Mesothelial cell of epicardium (in vitro differentiated cells): Measurements from ENCODE around the gene TRAF3. TPM values are rescaled to one million over a fixed set of nuclear protein-coding genes. Genes with fewer than 3 reads are reported as not detected.
"Not testable (repeated sequence)": the region's sequence is repeated elsewhere in the genome, so short reads cannot be mapped to it uniquely, and the experiment has no call there.

Experiments
- DNase-seq, 2 experiments: peaks; one replicate each; pipeline ENCODE4 v3.0.0; 2021; ENCODE audit warnings: low spot score in 2 of 2; ENCODE audit not compliant: unreplicated experiment in 2 of 2
- H3K27ac Mint-ChIP-seq: 2 replicates; pipeline ENCODE4 v1.8.0; 2021; ENCODE audit warnings: mixed read lengths
- H3K27me3 Mint-ChIP-seq: 2 replicates; pipeline ENCODE4 v1.8.0; 2021; ENCODE audit warnings: low read depth, mixed read lengths
- H3K36me3 Mint-ChIP-seq: 2 replicates; pipeline ENCODE4 v1.8.0; 2021; ENCODE audit warnings: mixed read lengths
- H3K4me1 Mint-ChIP-seq: 2 replicates; pipeline ENCODE4 v1.8.0; 2021; ENCODE audit warnings: mixed read lengths
- H3K4me3 Mint-ChIP-seq: 2 replicates; pipeline ENCODE4 v1.8.0; 2021; ENCODE audit warnings: mild to moderate bottlenecking, moderate library complexity, mixed read lengths
- H3K9me3 Mint-ChIP-seq: 2 replicates; pipeline ENCODE4 v1.8.0; 2021; ENCODE audit warnings: mixed read lengths
- total RNA-seq: library from RNA; stranded (reverse); gene quantifications from 3 replicates; pipeline ENCODE4 v1.2.1, GENCODE V29; 2021
- TF ChIP-seq, protein P1 (sequence below): fragments of 200-600 bp; sonication (generic); IDR thresholded peaks from one replicate; pipeline ENCODE4 v1.5.0; 2021; ENCODE audit warnings: antibody characterized with exemption; ENCODE audit not compliant: unreplicated experiment

The TRAF3 gene
- total RNA-seq, 1 donor from 2014 or later, result 26.4 TPM

DNA sequence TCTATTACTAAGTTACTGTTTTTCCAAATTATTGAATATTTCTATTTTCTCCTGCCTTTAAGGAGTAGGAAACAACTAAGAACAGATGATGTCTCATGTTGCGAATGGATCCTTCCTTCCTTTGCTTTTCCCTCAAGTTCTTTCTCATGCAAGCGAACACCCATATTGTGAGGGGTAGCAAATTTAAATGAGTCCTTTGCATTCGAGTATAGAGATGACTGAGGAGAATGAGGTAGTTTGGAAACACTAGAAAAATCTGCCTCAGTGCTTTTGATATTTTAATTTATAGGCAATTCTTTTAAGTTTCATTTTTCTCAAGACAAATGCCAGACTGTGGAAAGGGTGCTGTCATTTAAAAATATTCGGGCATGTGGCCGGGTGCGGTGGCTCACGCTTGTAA, 56.1 kb downstream of the TRAF3 start:
- no peak overlapping the region for H3K27ac Mint-ChIP-seq
- no peak for DNase-seq
- H3K36me3 Mint-ChIP-seq, result peaks cover 8% of the 10 kb centered on the region
- no peaks in the 10 kb centered on the region for H3K9me3 Mint-ChIP-seq
- TF ChIP-seq, protein P1, sequence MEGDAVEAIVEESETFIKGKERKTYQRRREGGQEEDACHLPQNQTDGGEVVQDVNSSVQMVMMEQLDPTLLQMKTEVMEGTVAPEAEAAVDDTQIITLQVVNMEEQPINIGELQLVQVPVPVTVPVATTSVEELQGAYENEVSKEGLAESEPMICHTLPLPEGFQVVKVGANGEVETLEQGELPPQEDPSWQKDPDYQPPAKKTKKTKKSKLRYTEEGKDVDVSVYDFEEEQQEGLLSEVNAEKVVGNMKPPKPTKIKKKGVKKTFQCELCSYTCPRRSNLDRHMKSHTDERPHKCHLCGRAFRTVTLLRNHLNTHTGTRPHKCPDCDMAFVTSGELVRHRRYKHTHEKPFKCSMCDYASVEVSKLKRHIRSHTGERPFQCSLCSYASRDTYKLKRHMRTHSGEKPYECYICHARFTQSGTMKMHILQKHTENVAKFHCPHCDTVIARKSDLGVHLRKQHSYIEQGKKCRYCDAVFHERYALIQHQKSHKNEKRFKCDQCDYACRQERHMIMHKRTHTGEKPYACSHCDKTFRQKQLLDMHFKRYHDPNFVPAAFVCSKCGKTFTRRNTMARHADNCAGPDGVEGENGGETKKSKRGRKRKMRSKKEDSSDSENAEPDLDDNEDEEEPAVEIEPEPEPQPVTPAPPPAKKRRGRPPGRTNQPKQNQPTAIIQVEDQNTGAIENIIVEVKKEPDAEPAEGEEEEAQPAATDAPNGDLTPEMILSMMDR, result no peak
- peaks cover 14% of the 10 kb centered on the region for H3K4me1 Mint-ChIP-seq
- no peaks in the 10 kb centered on the region for H3K27me3 Mint-ChIP-seq
- no peak overlapping the region for H3K4me3 Mint-ChIP-seq

DNA sequence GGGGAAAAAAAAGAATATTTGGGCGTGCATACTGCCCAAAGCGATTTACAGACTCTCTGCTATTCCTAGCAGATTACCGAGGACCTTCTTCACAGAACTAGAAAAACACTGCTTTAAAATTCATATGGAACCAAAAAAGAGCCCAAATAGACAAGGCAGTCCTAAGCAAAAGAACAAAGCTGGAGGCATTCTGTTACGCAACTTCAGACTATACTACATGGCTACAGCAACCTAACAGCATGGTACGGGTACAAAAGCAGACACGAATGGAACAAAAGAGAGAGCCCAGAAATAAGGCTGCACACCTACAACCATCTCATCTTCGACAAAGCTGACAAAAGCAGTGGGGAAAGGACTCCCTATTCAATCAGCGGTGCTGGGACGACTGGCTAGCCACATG, 56.7 kb downstream of the TRAF3 start:
- Mint-ChIP-seq H3K9me3 (no peaks in the 10 kb centered on the region), H3K4me1 (peaks cover 7% of the 10 kb centered on the region), H3K36me3 (peaks cover 8% of the 10 kb centered on the region), H3K27ac (no peak overlapping the region), H3K4me3 (no peak overlapping the region), H3K27me3 (no peaks in the 10 kb centered on the region)
- TF ChIP-seq, protein P1, result no peak
- DNase-seq, result no peak

DNA sequence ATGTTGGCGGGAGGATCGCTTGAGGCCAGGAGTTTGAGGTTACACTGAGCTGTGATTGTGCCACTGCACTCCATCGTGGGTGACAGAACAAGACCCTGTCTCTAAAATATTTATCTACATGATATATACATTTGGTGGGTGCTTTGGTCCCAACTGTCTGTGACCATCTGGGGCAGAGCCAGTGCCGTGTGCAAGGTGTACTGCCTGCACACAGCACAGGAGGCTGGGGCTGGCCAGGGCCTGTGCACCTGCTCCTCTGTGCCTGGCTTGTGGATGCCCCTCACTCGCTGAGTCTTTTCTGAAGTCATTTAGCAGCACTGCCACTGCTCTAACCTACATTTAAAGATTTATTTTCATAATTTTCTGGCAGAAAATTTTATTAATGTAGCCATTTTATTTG, 58.7 kb downstream of the TRAF3 start:
- Mint-ChIP-seq H3K27me3 (no peaks in the 10 kb centered on the region), H3K4me1 (no peaks in the 10 kb centered on the region), H3K9me3 (no peaks in the 10 kb centered on the region), H3K27ac (no peak overlapping the region), H3K4me3 (no peak overlapping the region), H3K36me3 (peaks cover 8% of the 10 kb centered on the region)
- TF ChIP-seq, protein P1, result no peak
- no peak for DNase-seq

DNA sequence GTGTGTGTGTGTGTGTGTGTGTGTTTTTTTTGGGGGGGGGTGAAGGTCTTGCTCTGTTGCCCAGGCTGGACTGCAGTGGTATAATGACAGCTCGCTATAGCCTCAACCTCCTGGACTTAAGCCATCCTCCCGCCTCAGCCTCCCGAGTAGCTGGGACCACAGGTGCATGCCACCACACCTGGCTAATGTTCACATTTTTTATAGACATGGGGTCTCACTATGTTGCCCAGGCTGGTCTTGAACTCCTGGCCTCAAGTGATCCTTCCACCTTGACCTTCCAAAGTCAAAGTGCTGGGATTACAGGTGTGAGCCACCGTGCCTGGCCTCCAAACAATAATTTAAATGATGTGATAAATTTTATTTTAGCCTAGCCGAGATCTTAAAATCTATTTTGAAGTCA, 59.9 kb downstream of the TRAF3 start:
- H3K27me3 Mint-ChIP-seq, H3K9me3 Mint-ChIP-seq, DNase-seq, H3K36me3 Mint-ChIP-seq, H3K4me1 Mint-ChIP-seq, H3K4me3 Mint-ChIP-seq, H3K27ac Mint-ChIP-seq: not testable (repeated sequence)

DNA sequence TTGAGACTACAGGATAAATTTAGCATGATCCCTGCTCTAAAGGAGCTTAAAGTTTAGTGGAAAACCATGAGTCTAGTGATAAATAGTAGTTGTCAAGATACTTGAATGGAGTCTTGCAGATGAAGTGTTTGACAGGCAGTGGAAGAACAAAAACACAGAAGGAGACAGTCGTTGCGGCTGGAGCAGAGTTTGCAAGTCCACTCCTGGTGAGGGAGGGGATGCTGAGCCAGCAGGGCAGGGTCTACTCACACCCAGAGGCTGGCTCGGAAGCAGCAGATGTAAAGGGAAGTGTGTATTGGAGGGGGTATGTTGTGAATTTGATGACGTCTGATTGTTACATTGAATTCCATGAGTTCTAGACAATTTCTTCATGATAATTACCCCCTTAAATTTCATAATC, 61.3 kb downstream of the TRAF3 start:
- H3K9me3 Mint-ChIP-seq, result no peaks in the 10 kb centered on the region
- no peak overlapping the region for H3K4me3 Mint-ChIP-seq
- H3K36me3 Mint-ChIP-seq, result peaks cover 8% of the 10 kb centered on the region
- H3K4me1 Mint-ChIP-seq, result no peaks in the 10 kb centered on the region
- H3K27ac Mint-ChIP-seq, result no peak overlapping the region
- TF ChIP-seq, protein P1, result no peak
- DNase-seq, result no peak
- H3K27me3 Mint-ChIP-seq, result no peaks in the 10 kb centered on the region

DNA sequence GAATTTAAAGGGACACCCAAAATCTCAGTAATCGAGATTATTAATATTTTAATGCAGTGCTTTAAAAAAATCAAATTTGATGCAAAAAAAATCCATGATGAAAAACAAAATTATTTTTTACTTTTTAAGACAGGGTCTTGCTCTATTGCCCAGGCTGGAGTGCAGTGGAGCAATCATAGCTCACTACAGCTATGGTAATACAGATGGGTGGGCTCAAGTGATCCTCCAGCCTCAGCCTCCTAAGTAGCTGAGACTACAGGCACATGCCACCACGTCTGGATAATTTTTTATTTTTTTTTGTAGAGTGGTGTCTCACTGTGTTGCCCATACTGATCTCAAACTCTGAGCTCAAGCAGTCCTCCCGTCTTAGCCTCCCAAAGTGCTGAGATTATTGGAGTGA, 62.9 kb downstream of the TRAF3 start:
- no peaks in the 10 kb centered on the region for H3K4me1 Mint-ChIP-seq
- H3K36me3 Mint-ChIP-seq, result peaks cover 2% of the 10 kb centered on the region
- no peak overlapping the region for H3K4me3 Mint-ChIP-seq
- no peak overlapping the region for H3K27ac Mint-ChIP-seq
- no peaks in the 10 kb centered on the region for H3K9me3 Mint-ChIP-seq
- H3K27me3 Mint-ChIP-seq, result no peaks in the 10 kb centered on the region
- TF ChIP-seq, protein P1, result no peak
- no peak for DNase-seq
